ENCODE measurements around the gene ABO. TPM values are rescaled to one million over a fixed set of nuclear protein-coding genes. Genes with fewer than 3 reads are reported as not detected.
"Not testable (repeated sequence)": the region's sequence is repeated elsewhere in the genome, so short reads cannot be mapped to it uniquely, and the experiment has no call there.

ABO gene
- total RNA-seq, 1 experiment from 2014 or later: not detected

- Histone ChIP-seq H3K27me3 (no peaks in the 10 kb centered on the region), H3K36me3 (no peaks in the 10 kb centered on the region)
- no peak for DNase-seq
Observed at GRCh38 chr9:133225171-133226011, 49.6 kb downstream of the ABO start.

GRCh38 chr9:133224762-133225161 lies 50.2 kb downstream of the ABO start:
- no peaks in the 10 kb centered on the region for H3K27me3 ChIP-seq
- no peaks in the 10 kb centered on the region for H3K9me3 ChIP-seq
- H3K36me3 ChIP-seq: no peaks in the 10 kb centered on the region
- DNase-seq: no peak
- H3K4me3 ChIP-seq: no peak overlapping the region

More at GRCh38 chr9:133225171-133226011, 49.6 kb downstream of the ABO start:
- no peak overlapping the region for H3K4me3 ChIP-seq
- no peaks in the 10 kb centered on the region for H3K9me3 ChIP-seq

GRCh38 chr9:133223159-133223756 lies 51.7 kb downstream of the ABO start:
- H3K9me3 ChIP-seq, H3K4me3 ChIP-seq, H3K27me3 ChIP-seq, DNase-seq, H3K36me3 ChIP-seq: not testable (repeated sequence)

GRCh38 chr9:133221994-133222393 lies 53.0 kb downstream of the ABO start:
- H3K4me3 ChIP-seq, H3K9me3 ChIP-seq, H3K36me3 ChIP-seq, DNase-seq, H3K27me3 ChIP-seq: not testable (repeated sequence)

DNA sequence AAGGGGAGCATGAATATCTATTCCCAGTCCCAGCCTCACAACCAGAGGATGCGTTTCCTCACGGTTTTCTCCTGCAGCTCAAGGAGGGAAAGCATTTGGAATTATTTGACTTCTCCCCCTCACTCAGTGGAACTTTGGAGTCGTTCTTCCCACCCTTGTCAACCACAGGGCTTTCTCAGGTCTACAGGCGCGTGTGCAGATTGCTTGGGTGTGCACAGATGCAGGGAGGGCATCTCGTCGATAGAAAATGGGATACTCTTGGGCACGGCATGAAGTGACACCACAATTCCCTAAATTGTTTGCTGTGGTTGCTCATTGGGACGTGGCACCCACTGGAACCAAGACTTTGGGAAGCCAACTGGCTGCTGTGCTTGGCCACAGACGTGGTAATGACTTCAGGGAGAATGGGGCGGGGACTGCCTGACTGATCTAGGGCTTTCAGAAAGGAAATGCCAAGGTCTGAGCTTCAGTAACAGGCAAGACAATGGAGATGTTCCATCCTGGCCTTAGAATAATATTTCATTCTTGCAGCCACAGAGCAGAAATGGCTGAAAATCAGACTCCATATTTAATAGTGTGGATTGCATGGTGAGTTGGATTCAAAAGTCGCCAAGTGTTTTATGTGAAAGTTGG lies 53.7 kb downstream of the ABO start:
- no peak overlapping the region for H3K4me3 ChIP-seq
- H3K27me3 ChIP-seq: no peaks in the 10 kb centered on the region

DNA sequence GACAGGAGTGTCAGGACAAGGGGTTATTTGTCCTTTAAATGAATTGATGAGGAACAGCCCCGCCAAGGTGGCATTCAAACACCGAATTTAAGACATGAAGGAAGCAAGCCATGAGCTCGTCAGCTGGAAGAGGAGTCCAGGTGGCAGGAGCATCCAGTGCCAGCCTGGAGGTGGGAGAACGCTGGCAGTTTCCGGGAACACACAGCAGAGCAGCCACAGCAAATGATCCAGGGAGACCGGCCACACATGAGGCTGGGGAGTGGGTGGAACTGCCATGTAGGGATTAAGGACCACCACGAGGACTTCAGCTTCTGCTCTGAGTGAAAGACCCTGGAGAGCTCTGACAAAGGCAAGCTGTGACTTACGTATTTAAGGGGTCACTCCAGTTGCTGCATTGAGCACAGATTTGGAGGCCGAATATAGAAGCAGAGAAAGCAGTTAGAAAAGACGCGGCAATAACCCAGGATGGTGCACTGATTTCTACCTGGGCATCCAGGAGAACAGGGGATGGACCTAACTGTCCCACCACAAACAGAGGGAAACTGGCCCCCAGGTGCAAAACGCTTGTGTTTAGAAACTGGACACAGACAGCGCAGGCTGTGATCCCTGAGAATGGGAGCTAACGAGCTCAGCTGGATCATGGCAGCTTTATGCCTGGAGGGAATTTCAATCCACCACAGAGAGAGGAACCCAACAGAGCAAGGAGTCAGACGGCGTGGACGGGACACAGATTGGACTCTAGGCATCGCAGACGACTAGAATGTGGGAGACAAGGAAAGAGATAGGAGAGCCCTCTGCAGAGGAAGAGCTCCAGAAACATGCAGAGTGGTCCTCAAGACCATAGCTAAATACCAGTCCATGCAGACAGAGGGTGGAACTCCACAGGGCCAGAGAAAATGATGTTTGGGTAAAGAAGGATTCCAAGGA lies 56.7 kb downstream of the ABO start:
- DNase-seq, H3K4me3 ChIP-seq, H3K36me3 ChIP-seq, H3K27me3 ChIP-seq, H3K9me3 ChIP-seq: not testable (repeated sequence)

More for the DNA sequence above, 53.7 kb downstream of the ABO start:
- no peak for DNase-seq
- Histone ChIP-seq H3K9me3 (no peaks in the 10 kb centered on the region), H3K36me3 (no peaks in the 10 kb centered on the region)

- not testable (repeated sequence) for H3K27me3 ChIP-seq, H3K4me3 ChIP-seq, H3K9me3 ChIP-seq, H3K36me3 ChIP-seq, DNase-seq
Observed at GRCh38 chr9:133217333-133217988, 57.5 kb downstream of the ABO start.

DNA sequence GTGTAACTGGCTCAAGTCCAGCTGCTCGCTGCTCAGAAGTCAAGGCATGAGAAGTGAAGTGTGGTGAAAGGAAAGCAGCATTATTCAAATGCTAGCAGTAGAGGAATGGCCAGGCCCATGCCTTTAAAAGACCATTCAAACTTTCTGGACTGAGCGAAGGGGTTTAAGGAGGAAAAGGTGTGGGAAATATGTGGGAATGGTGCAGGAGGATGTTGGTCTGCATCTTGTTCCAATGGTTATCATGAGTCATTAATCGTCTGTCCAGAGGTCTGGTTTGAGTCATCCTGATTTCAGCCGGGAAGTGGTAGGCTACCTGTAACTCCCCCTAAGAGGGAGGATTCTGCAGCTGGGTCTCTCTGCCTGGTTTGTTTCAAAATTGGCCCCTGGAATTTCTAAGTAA lies 60.7 kb downstream of the ABO start:
- not testable (repeated sequence) for H3K4me3 ChIP-seq, H3K36me3 ChIP-seq, DNase-seq, H3K27me3 ChIP-seq
- peaks cover 11% of the 10 kb centered on the region for H3K9me3 ChIP-seq

GRCh38 chr9:133210609-133211008 lies 64.4 kb downstream of the ABO start:
- Histone ChIP-seq H3K36me3 (no peaks in the 10 kb centered on the region), H3K27me3 (no peaks in the 10 kb centered on the region), H3K4me3 (no peak overlapping the region), H3K9me3 (peaks cover 11% of the 10 kb centered on the region)
- no peak for DNase-seq

- Histone ChIP-seq H3K9me3 (peaks cover 11% of the 10 kb centered on the region), H3K27me3 (no peaks in the 10 kb centered on the region), H3K4me3 (no peak overlapping the region), H3K36me3 (no peaks in the 10 kb centered on the region)
- DNase-seq: no peak
Observed at GRCh38 chr9:133210202-133210532, 64.8 kb downstream of the ABO start.

GRCh38 chr9:133209327-133210201 lies 65.4 kb downstream of the ABO start:
- H3K9me3 ChIP-seq, H3K4me3 ChIP-seq, DNase-seq, H3K36me3 ChIP-seq, H3K27me3 ChIP-seq: not testable (repeated sequence)

GRCh38 chr9:133208880-133209300 lies 66.1 kb downstream of the ABO start, which contains the start of gene OBP2B:
Gene OBP2B, minus strand, starts transcription at chr9:133209250. Its CDS starts 51 bp downstream, at chr9:133209199.
- H3K36me3 ChIP-seq, DNase-seq, H3K9me3 ChIP-seq, H3K27me3 ChIP-seq, H3K4me3 ChIP-seq: not testable (repeated sequence)

DNA sequence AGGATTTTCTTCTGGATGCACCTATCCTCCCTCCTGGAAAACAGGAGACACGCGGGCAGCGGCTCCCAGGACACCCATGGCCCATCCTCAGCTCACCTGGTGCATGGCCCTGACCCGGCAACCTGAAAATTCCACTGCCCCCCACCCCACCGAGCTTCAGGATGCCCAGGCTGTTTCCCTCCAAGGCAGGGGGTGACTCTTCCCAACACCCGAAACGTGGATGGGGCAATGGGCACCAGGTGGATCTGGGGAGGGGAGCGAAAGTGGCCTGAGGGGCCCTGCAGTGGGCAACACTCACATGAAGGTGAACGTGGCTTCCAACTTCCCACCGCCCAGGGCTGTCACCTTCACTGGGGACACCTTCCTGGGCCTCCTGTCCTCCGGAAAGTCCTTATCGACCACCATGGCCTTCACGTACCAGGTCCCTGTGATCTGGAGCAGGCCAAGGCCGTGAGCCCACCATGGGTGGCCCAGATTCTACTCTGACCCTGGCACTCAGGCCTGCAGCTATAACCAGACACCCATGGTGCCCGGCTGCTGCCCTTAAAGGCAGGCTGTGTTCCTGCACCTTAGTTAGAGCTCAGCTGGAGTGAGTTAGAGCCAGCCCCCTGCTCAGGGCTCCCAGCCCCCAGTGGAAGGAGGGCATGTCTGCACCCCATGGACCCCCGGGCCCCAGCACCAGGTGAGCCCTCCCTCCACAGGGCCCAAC lies 66.7 kb downstream of the ABO start:
- H3K9me3 ChIP-seq, H3K36me3 ChIP-seq, H3K27me3 ChIP-seq, DNase-seq, H3K4me3 ChIP-seq: not testable (repeated sequence)

- Histone ChIP-seq H3K36me3 (no peaks in the 10 kb centered on the region), H3K27me3 (no peaks in the 10 kb centered on the region), H3K9me3 (peaks cover 9% of the 10 kb centered on the region; the same call in 1 of the 2 replicates), H3K4me3 (no peak overlapping the region)
- no peak for DNase-seq
Observed at GRCh38 chr9:133207540-133208170, 67.3 kb downstream of the ABO start.
